IMR-90 (cell line): ENCODE results near the gene ZNF700.

Experiments used
- BHLHE40 ChIP-seq: fragments of 150-350 bp; IDR thresholded peaks from 2 replicates; pipeline ENCODE4 v1.6.1; 2016; ENCODE audit warnings: mild to moderate bottlenecking, low read depth, low read length
- CEBPB ChIP-seq: IDR thresholded peaks from 2 replicates; pipeline ENCODE4 v1.6.1; 2012; ENCODE audit warnings: low read depth, low read length, improper control_type of control experiment
- FOS ChIP-seq: fragments of 150-350 bp; IDR thresholded peaks from 2 replicates; pipeline ENCODE4 v1.6.1; 2016; ENCODE audit warnings: low read depth, low read length
- MAFK ChIP-seq: IDR thresholded peaks from 2 replicates; pipeline ENCODE4 v1.6.1; 2012; ENCODE audit warnings: low read depth, low read length, improper control_type of control experiment
- MXI1 ChIP-seq: IDR thresholded peaks from 2 replicates; pipeline ENCODE4 v1.6.1; 2012; ENCODE audit warnings: low read depth, mild to moderate bottlenecking, low read length, moderate library complexity, borderline replicate concordance
- POLR2A ChIP-seq: IDR thresholded peaks from 2 replicates; pipeline ENCODE4 v1.6.1; 2012; ENCODE audit warnings: mild to moderate bottlenecking, low read depth, low read length
- RAD21 ChIP-seq: IDR thresholded peaks from 2 replicates; pipeline ENCODE4 v1.6.1; 2012; ENCODE audit warnings: low read length, improper control_type of control experiment
- RFX5 ChIP-seq: IDR thresholded peaks from 2 replicates; pipeline ENCODE4 v1.8.0; 2012; ENCODE audit warnings: low read depth, mild to moderate bottlenecking, low read length, moderate library complexity
- USF2 ChIP-seq: fragments of 150-350 bp; IDR thresholded peaks from 2 replicates; pipeline ENCODE4 v1.6.1; 2017; ENCODE audit warnings: mild to moderate bottlenecking, antibody characterized with exemption, low read length, low read depth
- TF ChIP-seq, protein P1 (sequence below): conservative IDR thresholded peaks from 2 replicates; pipeline ENCODE4 v1.5.1; 2012; ENCODE audit warnings: mild to moderate bottlenecking, low read depth, low read length, improper control_type of control experiment
- TF ChIP-seq, protein P2 (sequence below): fragments of 150-350 bp; IDR thresholded peaks from 2 replicates; pipeline ENCODE4 v1.6.1; 2016; ENCODE audit warnings: low read depth, mild to moderate bottlenecking, low read length, moderate library complexity, borderline replicate concordance

DNA sequence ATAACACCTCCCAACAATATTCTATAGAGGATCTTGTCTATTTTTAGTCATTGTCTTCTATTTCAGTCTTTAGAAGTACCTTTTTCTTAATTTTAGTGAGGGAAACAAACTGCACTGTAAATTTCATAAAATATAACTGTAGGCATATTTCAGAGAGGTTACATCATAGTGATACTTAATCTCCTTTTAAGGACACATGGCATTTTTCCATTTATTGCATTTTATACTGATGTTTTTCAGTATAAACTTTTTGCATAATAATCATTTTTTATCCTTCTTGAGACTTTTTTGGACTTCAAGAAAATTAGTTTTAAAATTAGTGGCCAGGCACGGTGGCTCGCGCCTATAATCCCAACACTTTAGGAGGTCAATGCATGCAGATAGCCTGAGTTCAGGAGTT, 6.6 kb downstream of the ZNF700 start:
- TF ChIP-seq USF2 (no peak), POLR2A (no peak), RAD21 (no peak), MXI1 (no peak), CEBPB (no peak), MAFK (no peak), RFX5 (no peak), FOS (no peak), BHLHE40 (no peak)
- TF ChIP-seq, protein P1, sequence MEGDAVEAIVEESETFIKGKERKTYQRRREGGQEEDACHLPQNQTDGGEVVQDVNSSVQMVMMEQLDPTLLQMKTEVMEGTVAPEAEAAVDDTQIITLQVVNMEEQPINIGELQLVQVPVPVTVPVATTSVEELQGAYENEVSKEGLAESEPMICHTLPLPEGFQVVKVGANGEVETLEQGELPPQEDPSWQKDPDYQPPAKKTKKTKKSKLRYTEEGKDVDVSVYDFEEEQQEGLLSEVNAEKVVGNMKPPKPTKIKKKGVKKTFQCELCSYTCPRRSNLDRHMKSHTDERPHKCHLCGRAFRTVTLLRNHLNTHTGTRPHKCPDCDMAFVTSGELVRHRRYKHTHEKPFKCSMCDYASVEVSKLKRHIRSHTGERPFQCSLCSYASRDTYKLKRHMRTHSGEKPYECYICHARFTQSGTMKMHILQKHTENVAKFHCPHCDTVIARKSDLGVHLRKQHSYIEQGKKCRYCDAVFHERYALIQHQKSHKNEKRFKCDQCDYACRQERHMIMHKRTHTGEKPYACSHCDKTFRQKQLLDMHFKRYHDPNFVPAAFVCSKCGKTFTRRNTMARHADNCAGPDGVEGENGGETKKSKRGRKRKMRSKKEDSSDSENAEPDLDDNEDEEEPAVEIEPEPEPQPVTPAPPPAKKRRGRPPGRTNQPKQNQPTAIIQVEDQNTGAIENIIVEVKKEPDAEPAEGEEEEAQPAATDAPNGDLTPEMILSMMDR: no peak
- TF ChIP-seq, protein P2, sequence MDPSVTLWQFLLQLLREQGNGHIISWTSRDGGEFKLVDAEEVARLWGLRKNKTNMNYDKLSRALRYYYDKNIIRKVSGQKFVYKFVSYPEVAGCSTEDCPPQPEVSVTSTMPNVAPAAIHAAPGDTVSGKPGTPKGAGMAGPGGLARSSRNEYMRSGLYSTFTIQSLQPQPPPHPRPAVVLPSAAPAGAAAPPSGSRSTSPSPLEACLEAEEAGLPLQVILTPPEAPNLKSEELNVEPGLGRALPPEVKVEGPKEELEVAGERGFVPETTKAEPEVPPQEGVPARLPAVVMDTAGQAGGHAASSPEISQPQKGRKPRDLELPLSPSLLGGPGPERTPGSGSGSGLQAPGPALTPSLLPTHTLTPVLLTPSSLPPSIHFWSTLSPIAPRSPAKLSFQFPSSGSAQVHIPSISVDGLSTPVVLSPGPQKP: no peak
